ENCODE data around the gene KRT77.

KRT77 gene

GRCh38 chr12:52745554-52745953 is 42.2 kb upstream of the KRT77 start:
- TF ChIP-seq TAF1 (IDR thresholded peaks at IDR 0.05; ENCODE audit: borderline replicate concordance, insufficient read depth, low read length) (no peak), SIN3A (IDR thresholded peaks at IDR 0.05; ENCODE audit: borderline replicate concordance, insufficient read depth, low read length) (no peak), POLR2AphosphoS5 (IDR thresholded peaks at IDR 0.05; ENCODE audit: low read depth, low read length) (no peak), REST (IDR thresholded peaks at IDR 0.05; ENCODE audit: insufficient read depth in 1 of 2, low read depth in 2 of 2, low read length in 2 of 2) (no peak), FOXP2 (optimal IDR thresholded peaks at IDR 0.05; ENCODE audit: borderline replicate concordance, extremely low read depth, extremely low read length, insufficient read depth) (no peak)

- TF ChIP-seq POLR2AphosphoS5 (IDR thresholded peaks at IDR 0.05; ENCODE audit: low read depth, low read length) (no peak), SIN3A (IDR thresholded peaks at IDR 0.05; ENCODE audit: borderline replicate concordance, insufficient read depth, low read length) (no peak), REST (IDR thresholded peaks at IDR 0.05; ENCODE audit: insufficient read depth in 1 of 2, low read depth in 2 of 2, low read length in 2 of 2) (no peak), TAF1 (IDR thresholded peaks at IDR 0.05; ENCODE audit: borderline replicate concordance, insufficient read depth, low read length) (no peak), FOXP2 (optimal IDR thresholded peaks at IDR 0.05; ENCODE audit: borderline replicate concordance, extremely low read depth, extremely low read length, insufficient read depth) (no peak)
Observed at GRCh38 chr12:52744493-52745156, 41.3 kb upstream of the KRT77 start.

- TF ChIP-seq FOXP2 (optimal IDR thresholded peaks at IDR 0.05; ENCODE audit: borderline replicate concordance, extremely low read depth, extremely low read length, insufficient read depth) (no peak), POLR2AphosphoS5 (IDR thresholded peaks at IDR 0.05; ENCODE audit: low read depth, low read length) (no peak), TAF1 (IDR thresholded peaks at IDR 0.05; ENCODE audit: borderline replicate concordance, insufficient read depth, low read length) (no peak), REST (IDR thresholded peaks at IDR 0.05; ENCODE audit: insufficient read depth in 1 of 2, low read depth in 2 of 2, low read length in 2 of 2) (no peak), SIN3A (IDR thresholded peaks at IDR 0.05; ENCODE audit: borderline replicate concordance, insufficient read depth, low read length) (no peak)
Observed at GRCh38 chr12:52742822-52743457, 39.6 kb upstream of the KRT77 start.

GRCh38 chr12:52742196-52742580 is 38.9 kb upstream of the KRT77 start:
- TF ChIP-seq POLR2AphosphoS5 (IDR thresholded peaks at IDR 0.05; ENCODE audit: low read depth, low read length) (no peak), FOXP2 (optimal IDR thresholded peaks at IDR 0.05; ENCODE audit: borderline replicate concordance, extremely low read depth, extremely low read length, insufficient read depth) (no peak), SIN3A (IDR thresholded peaks at IDR 0.05; ENCODE audit: borderline replicate concordance, insufficient read depth, low read length) (no peak), TAF1 (IDR thresholded peaks at IDR 0.05; ENCODE audit: borderline replicate concordance, insufficient read depth, low read length) (no peak), REST (IDR thresholded peaks at IDR 0.05; ENCODE audit: insufficient read depth in 1 of 2, low read depth in 2 of 2, low read length in 2 of 2) (no peak)
